Measurements from ENCODE around the gene DYNC2H1.

- no peak for TF ChIP-seq CTCF (IDR thresholded peaks at IDR 0.05)
- no peak for TF ChIP-seq POLR2A (IDR thresholded peaks at IDR 0.05)
- TF ChIP-seq POLR2AphosphoS5 (IDR thresholded peaks at IDR 0.05; ENCODE audit: insufficient read depth in 1 of 2, low read depth in 1 of 2): no peak
These were observed 419.4 kb downstream of the DYNC2H1 start for GRCh38 chr11:103528596-103528995.
